Activated naive CD8-positive, alpha-beta T cell treated with anti-CD3 and anti-CD28 coated beads, Interleukin-2, amount 50 U/mL, for 24 hours (primary cell): ENCODE data around the gene RHBDF1.
A peak's percentile ranks its signal among the peaks of the same experiment; 100 is the strongest.
"Not testable (repeated sequence)": the region's sequence is repeated elsewhere in the genome, so short reads cannot be mapped to it uniquely, and the experiment has no call there.

Source experiments
- ATAC-seq: fragments of 150-1000 bp; cut with Tn5 transposase; one replicate; pipeline ENCODE4 v1.10.0; 2021
- DNase-seq: peaks from one replicate; pipeline ENCODE4 v3.0.0; 2021
- H3K27ac Mint-ChIP-seq: one replicate; pipeline ENCODE4 v1.8.0; 2021; ENCODE audit warnings: mild to moderate bottlenecking, mixed read lengths
- H3K27me3 Mint-ChIP-seq: one replicate; pipeline ENCODE4 v1.8.0; 2021; ENCODE audit warnings: mixed read lengths
- H3K36me3 Mint-ChIP-seq: one replicate; pipeline ENCODE4 v1.8.0; 2021; ENCODE audit warnings: low read depth, mixed read lengths
- H3K4me1 Mint-ChIP-seq: one replicate; pipeline ENCODE4 v1.8.0; 2021; ENCODE audit warnings: mixed read lengths
- H3K4me3 Mint-ChIP-seq: one replicate; pipeline ENCODE4 v1.8.0; 2021; ENCODE audit warnings: mild to moderate bottlenecking, moderate library complexity, mixed read lengths
- H3K9me3 Mint-ChIP-seq: one replicate; pipeline ENCODE4 v1.8.0; 2021; ENCODE audit warnings: mixed read lengths

The RHBDF1 gene

DNA sequence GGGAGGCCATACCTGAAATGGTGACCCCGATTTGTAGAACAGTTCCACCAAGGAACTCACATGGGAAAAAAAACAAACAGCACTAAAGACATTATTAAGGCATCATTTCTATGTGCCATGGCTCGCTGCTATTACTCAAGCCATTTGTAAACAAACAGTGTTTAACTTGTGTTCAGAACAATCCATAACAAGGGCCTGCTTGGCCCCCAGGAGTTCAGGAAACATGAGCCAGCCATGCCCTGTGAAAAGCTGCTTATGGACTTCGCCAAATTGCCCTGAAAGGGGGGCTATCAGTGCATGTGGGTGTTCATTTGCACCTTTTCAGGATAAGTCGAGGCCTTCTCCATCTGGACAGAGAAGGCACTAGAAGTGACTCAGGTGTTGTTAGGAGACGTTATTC, 27.0 kb downstream of the RHBDF1 start:
- DNase-seq, result no peak
- H3K27ac Mint-ChIP-seq, result no peak overlapping the region
- no peaks in the 10 kb centered on the region for H3K27me3 Mint-ChIP-seq
- no peak overlapping the region for H3K4me3 Mint-ChIP-seq
- H3K36me3 Mint-ChIP-seq, result peaks cover 67% of the 10 kb centered on the region
- no peak for ATAC-seq
- H3K4me1 Mint-ChIP-seq, result peaks cover 22% of the 10 kb centered on the region
- no peaks in the 10 kb centered on the region for H3K9me3 Mint-ChIP-seq

DNA sequence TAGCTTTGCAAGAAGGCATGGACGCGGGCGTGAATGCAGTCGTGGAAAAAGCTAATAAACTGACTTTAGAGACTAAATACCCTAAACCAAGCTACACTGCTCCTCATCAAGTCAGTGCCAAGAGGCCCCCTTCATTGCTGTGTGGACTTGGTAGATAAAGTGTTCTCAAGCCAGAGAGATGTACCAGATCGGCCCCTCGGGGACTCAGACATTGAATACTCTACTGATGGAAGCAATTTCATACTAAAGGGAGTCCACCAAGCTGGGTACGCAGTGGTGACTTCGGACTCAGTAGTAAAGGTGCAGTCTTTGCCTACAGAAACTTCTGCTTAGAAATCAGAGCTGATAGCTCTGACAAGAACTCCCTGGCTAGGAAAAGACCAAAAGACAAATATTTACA, 27.8 kb downstream of the RHBDF1 start:
- peaks cover 62% of the 10 kb centered on the region for H3K36me3 Mint-ChIP-seq
- H3K4me1 Mint-ChIP-seq, result peaks cover 22% of the 10 kb centered on the region
- DNase-seq (no peak), ATAC-seq (no peak)
- no peaks in the 10 kb centered on the region for H3K9me3 Mint-ChIP-seq
- H3K27me3 Mint-ChIP-seq, result no peaks in the 10 kb centered on the region
- no peak overlapping the region for H3K27ac Mint-ChIP-seq
- no peak overlapping the region for H3K4me3 Mint-ChIP-seq

DNA sequence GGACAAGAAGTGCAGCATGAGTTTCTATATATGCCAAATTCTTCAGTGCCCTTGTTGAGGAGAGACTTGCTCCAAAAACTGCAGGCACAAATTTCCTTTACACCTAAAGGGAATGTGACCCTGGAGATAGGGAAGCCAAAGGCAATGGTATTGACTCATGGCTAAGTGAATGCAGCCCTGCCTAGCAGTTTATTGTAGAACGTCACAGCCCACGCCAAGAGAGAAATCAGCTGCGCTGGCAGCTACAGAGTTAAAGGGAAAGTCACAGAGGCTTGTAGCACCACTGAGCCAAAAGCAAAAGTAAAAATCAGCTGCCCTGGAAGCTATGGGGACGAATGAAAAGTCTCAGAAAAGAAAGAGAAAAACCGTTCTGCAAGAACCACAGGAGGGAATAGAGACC, 29.1 kb downstream of the RHBDF1 start:
- DNase-seq (no peak), ATAC-seq (no peak)
- Mint-ChIP-seq H3K27me3 (no peaks in the 10 kb centered on the region), H3K4me3 (no peak overlapping the region), H3K9me3 (no peaks in the 10 kb centered on the region), H3K27ac (no peak overlapping the region), H3K4me1 (peaks cover 35% of the 10 kb centered on the region), H3K36me3 (peaks cover 56% of the 10 kb centered on the region)

DNA sequence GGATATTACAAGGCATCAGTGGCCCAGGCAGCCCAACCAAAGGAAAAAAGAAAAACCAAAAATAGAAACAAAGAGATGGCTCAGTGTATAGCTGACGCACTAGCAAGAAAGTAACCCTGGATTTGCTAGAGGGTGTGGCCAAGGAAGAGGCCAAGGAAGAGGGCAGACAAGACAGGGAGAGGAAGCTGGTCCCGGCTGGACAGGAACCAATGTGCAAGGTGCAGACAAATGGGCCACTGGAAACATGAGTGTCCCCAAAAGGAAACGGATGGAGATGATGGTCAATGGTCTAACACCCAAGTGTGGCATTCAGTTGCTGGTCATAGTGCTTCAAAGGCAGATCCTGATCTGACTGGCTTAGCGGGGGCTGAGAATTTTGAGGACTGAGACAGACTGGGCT, 29.7 kb downstream of the RHBDF1 start:
- H3K4me1 Mint-ChIP-seq, result peaks cover 34% of the 10 kb centered on the region
- H3K27me3 Mint-ChIP-seq, result no peaks in the 10 kb centered on the region
- no peak overlapping the region for H3K4me3 Mint-ChIP-seq
- H3K9me3 Mint-ChIP-seq, result no peaks in the 10 kb centered on the region
- ATAC-seq (no peak), DNase-seq (no peak)
- no peak overlapping the region for H3K27ac Mint-ChIP-seq
- H3K36me3 Mint-ChIP-seq, result peaks cover 52% of the 10 kb centered on the region

DNA sequence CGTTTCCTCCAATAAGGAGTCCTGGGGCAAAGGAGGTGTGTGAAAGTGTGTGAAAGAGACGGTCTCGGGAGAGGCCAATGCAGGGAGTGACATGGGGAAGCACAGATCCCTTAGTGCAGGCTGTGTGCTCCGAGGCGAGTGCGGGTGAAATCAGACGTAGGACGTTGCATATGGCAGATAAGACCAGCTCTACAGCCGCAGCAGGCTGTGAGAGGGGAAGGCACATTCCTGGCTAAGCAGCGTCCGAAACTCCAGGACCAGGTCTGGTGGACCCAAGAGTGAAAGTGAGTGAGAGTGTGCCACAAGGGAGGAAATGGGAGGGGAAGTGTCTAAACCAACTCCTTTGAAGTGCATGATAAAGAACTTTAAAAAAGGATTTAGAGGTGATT, 30.4 kb downstream of the RHBDF1 start:
- Mint-ChIP-seq H3K27me3 (no peaks in the 10 kb centered on the region), H3K4me1 (peaks cover 36% of the 10 kb centered on the region), H3K4me3 (no peak overlapping the region), H3K36me3 (peaks cover 49% of the 10 kb centered on the region), H3K27ac (no peak overlapping the region), H3K9me3 (no peaks in the 10 kb centered on the region)
- ATAC-seq (no peak), DNase-seq (no peak)

DNA sequence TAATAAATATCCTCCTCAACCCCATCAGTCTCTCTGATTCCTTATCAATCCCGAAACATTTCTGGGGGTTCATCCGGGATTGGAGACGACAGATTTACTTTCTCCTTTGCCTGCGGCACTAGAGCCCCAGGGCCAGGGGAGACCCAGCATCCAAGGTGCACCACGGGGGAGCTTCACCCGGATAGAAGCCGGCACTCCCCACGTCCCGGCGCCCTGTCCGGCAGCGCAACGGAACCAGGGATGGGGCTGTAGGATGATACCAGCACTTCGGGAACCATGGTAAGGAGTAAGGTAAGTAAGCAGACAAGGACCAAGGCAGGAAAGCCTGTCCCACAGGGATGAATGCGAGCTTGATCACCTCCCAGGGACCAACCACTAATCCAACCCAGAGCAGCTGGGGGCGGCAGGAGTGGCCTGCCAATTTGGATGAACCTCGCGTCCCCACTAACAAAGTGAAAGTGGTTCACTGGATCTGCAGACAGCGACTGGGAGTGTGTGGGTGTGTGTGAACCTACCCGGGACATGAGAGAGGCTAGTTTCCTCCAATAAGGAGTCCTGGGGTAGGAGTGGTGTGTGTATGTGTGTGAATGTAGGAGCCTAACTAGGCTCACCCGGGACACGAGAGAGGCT, 30.9 kb downstream of the RHBDF1 start:
- Mint-ChIP-seq H3K27ac (no peak overlapping the region), H3K27me3 (no peaks in the 10 kb centered on the region)
- no peak for ATAC-seq

DNA sequence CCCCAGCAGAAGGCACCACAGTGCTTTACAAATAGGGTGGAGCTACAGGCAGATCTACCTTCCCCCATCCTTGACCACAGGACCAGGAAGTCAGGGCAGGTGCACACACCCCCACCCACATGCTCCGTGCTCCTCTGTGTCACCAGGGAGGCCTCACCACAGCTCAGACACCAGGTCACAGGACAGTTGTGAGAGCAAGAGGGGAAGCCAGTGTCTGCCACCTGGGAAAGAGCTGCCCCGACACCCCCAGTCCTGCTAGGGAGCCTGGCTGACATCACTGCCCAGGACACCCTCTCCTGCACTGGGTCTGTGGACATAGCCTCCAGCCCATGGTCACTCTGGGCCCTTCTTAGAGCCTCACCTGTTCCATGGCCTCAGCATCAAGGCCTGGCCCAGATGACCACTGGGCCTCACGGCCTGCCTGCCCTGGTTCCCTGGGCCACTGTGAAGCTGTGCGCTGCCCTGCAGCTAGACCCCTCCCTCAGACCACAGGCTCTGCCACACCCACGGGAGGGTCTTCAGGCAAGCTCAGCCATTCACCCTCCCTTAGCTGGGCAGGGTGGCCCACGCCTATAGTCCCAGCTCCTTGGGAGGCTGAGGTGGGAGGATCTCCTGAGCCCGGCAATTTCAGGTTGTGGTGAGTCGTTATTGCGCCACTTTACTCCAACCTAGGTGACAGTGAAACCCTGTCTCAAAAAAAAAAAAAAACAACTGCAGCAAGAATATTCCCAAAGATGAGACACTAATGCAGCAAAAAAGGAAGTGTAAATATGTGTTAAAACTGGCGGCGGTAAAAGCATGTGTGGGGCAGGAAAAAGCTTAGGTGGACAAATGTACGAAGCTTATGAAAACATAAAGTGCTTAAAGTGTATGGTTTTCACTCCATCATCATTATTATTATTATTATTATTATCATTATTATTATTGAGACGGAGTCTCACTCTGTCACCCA, 33.2 kb downstream of the RHBDF1 start:
- peak; percentile 46 for DNase-seq
- peak; percentile 70 for ATAC-seq
- peaks cover 38% of the 10 kb centered on the region for H3K4me1 Mint-ChIP-seq
- no peaks in the 10 kb centered on the region for H3K27me3 Mint-ChIP-seq
- peaks cover 28% of the 10 kb centered on the region for H3K36me3 Mint-ChIP-seq
- H3K4me3 Mint-ChIP-seq, result no peak overlapping the region
- H3K27ac Mint-ChIP-seq, result peak overlapping the region; percentile 32
- no peaks in the 10 kb centered on the region for H3K9me3 Mint-ChIP-seq

More for the DNA sequence above, 30.9 kb downstream of the RHBDF1 start:
- Mint-ChIP-seq H3K36me3 (peaks cover 47% of the 10 kb centered on the region), H3K4me3 (no peak overlapping the region), H3K9me3 (no peaks in the 10 kb centered on the region), H3K4me1 (peaks cover 36% of the 10 kb centered on the region)
- no peak for DNase-seq

DNA sequence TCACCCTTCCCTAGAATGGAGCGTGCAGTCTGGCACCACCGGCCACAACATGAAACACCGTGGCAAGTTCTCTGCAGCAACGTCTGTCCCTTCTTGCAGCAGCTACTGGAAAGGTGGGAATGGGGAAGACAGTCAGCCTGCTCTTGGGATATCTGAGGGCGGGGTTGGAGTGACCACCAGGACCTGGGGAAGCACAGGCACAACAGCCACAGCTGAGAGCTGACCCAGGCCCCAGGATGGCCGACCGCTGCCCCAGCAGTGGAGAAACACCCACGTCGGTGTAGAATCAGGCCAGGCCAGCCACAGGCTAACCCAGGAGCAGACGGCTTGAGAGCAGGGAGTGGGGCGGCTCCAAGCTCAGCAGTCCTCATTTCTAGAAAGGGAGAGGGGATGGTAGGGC, 34.2 kb downstream of the RHBDF1 start:
- ATAC-seq, H3K27ac Mint-ChIP-seq, H3K9me3 Mint-ChIP-seq, H3K27me3 Mint-ChIP-seq, H3K4me3 Mint-ChIP-seq, DNase-seq: not testable (repeated sequence)
- Mint-ChIP-seq H3K4me1 (peaks cover 40% of the 10 kb centered on the region), H3K36me3 (peaks cover 21% of the 10 kb centered on the region)

DNA sequence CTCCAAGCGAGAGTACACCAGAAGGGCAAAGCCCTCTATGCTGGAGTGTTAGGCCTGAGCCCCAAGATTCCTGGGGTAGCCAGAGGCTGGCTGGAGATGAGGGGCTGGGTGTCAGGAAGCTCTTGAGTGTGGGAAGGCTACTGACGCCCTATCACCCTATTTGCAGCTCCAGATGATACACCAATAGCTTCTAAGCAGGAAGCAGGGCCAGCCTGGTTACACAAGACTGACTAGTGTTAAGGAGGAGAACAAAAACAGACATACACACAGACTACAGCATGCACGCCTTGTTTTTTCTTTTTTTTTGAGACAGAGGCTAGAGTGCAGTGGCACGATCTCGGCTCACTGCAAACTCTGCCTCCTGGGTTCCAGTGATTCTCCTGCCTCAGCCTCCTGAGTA, 34.9 kb downstream of the RHBDF1 start:
- no peak overlapping the region for H3K27ac Mint-ChIP-seq
- DNase-seq (no peak), ATAC-seq (no peak)
- H3K27me3 Mint-ChIP-seq, result no peaks in the 10 kb centered on the region
- H3K4me3 Mint-ChIP-seq, result no peak overlapping the region
- H3K36me3 Mint-ChIP-seq, result peaks cover 14% of the 10 kb centered on the region
- H3K9me3 Mint-ChIP-seq, result no peaks in the 10 kb centered on the region
- H3K4me1 Mint-ChIP-seq, result peaks cover 35% of the 10 kb centered on the region

DNA sequence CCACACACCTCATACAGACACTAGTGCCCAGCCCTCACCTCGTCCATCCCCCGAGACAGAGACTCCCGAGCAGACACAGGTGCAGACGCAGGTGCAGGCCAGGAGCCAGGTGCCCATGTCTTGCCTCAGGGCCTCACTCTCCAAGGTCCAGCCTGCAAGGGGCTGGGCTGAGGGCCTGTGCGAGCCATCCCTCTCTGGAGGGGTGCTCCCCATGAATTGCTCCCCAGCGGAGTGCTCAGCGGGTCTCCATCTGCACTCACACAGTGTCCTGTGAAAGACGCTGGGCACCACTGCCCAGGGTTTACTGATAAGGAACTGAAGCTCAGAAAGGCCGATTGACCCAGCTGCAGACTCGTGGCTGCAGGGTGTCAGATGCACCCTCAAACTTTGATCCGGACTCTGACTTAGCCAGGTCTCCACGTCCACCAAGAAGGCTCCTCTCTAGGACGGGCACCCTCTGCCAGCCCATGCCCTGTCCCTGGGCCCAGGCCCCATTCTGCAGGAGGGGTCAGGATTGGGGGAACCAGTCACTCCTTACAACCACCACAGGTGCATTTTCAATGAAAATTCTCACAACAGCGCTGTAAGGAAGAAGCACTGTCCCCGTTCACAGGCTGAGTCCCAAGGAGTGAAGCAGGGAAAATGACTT, 36.0 kb downstream of the RHBDF1 start:
- no peak for DNase-seq
- ATAC-seq, result no peak
- no peak overlapping the region for H3K4me3 Mint-ChIP-seq
- H3K36me3 Mint-ChIP-seq, result peaks cover 6% of the 10 kb centered on the region
- H3K4me1 Mint-ChIP-seq, result peaks cover 27% of the 10 kb centered on the region
- H3K27ac Mint-ChIP-seq, result peak overlapping the region; percentile 16
- no peaks in the 10 kb centered on the region for H3K9me3 Mint-ChIP-seq
- H3K27me3 Mint-ChIP-seq, result no peaks in the 10 kb centered on the region

DNA sequence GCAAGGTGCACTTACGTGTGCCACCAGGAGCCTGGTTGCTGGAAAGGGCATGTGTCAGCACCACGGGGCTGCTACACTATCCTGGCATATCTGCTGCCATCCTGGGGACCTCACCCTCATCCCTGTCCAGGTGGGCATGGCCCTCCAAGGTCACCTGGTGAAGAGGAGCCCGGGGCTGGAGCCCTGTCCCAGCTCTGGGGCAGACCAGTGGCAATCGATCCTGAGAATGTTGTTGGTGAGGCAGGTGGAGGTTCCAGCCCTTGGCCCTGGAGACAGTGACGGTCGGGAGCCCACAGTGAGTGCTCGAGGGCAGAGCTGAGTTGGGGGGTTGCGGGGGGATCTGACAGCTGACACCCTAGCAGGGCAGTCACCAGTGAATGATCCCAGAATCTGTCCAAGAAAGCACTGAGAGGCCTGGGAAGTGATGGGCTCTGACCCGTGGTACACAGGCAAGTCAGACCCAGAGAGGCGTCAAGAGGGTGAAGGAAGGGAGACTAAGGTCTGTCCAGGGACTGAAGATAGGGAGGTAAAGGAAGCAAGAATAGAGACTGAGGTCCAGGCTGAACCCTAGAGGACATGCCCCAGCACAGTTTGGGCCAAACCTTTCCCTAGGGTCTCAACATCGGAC, 36.6 kb downstream of the RHBDF1 start:
- Mint-ChIP-seq H3K27me3 (no peaks in the 10 kb centered on the region), H3K27ac (peak overlapping the region; percentile 16), H3K4me3 (no peak overlapping the region), H3K4me1 (peaks cover 27% of the 10 kb centered on the region), H3K9me3 (no peaks in the 10 kb centered on the region), H3K36me3 (peaks cover 2% of the 10 kb centered on the region)
- ATAC-seq (no peak), DNase-seq (no peak)

DNA sequence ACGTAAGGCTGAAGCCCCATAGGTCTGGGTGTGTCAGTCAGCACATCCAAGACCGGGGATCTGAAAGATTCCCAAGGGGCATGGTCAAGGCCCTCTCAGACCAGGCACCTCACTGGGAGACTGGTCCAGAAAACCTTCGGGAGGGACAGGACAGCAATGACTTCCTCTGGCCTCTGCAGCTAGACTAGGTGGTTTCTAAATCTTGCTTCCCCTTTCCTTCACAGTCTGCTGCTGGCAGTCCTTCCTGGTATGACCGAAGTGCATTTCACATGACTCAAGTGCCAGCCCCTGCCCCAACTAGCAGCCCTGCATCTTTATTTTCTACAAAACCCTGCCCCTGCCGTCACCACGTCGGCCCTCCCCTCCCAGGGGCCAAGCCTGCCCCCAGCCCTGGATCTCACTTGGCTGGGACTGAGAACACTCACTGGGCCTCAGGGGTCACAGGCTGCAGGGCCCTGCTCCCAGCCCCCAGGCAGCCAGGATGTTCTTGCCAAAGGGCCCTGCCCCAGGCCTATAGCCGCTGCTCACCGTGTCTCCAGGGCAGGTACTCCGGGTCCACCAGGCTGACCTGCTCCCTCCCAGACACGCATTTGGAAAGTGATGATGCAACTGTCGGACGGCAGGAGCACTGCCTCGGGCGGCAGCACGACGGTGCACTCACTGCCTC, 37.3 kb downstream of the RHBDF1 start:
- no peaks in the 10 kb centered on the region for H3K9me3 Mint-ChIP-seq
- peaks cover 2% of the 10 kb centered on the region for H3K36me3 Mint-ChIP-seq
- H3K4me3 Mint-ChIP-seq, result peak overlapping the region; percentile 0
- peaks cover 26% of the 10 kb centered on the region for H3K4me1 Mint-ChIP-seq
- H3K27me3 Mint-ChIP-seq, result no peaks in the 10 kb centered on the region
- DNase-seq, result no peak
- no peak for ATAC-seq
- H3K27ac Mint-ChIP-seq, result no peak overlapping the region

DNA sequence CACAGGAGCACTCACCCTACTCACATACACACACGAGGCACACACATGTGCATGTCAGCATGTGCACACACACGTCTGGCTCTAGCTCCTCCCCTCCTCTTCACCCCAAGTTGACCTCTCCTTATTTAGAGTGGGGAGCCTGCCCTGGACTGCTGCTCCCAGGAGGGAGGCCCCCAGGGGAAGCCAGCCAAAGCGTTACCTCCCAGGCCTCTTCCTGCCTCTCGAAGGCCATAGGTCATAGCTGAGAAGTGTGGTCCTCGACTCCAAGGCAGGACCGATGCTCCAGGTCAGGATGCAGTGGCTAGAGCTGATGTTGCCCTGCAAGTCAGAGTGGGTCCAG, 37.8 kb downstream of the RHBDF1 start:
- Mint-ChIP-seq H3K36me3 (peaks cover 2% of the 10 kb centered on the region), H3K4me1 (peaks cover 21% of the 10 kb centered on the region), H3K27ac (no peak overlapping the region), H3K4me3 (peak overlapping the region; percentile 0), H3K9me3 (no peaks in the 10 kb centered on the region), H3K27me3 (no peaks in the 10 kb centered on the region)
- ATAC-seq (no peak), DNase-seq (no peak)
